ENCODE measurements around the gene SLC25A21.
A peak's percentile ranks its signal among the peaks of the same experiment; 100 is the strongest.

SLC25A21 gene

DNA sequence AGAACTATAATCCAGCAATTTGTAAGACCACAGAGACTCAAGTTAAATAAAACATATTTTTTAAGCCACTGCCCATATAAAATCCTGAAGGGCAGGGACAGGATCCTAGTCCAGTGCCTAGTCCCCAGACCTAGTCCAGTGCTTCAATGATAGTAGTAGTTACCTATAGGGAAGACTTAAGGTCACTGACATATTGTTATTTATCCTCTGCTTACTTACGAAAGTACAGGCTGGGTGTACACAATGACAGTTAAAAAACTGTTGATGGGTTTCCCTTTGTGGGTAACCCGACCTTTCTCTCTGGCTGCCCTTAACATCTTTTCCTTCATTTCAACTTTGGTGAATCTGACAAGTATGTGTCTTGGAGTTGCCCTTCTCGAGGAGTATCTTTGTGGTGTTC is 192.5 kb downstream of the SLC25A21 start:
- DNase-seq: no peak

DNA sequence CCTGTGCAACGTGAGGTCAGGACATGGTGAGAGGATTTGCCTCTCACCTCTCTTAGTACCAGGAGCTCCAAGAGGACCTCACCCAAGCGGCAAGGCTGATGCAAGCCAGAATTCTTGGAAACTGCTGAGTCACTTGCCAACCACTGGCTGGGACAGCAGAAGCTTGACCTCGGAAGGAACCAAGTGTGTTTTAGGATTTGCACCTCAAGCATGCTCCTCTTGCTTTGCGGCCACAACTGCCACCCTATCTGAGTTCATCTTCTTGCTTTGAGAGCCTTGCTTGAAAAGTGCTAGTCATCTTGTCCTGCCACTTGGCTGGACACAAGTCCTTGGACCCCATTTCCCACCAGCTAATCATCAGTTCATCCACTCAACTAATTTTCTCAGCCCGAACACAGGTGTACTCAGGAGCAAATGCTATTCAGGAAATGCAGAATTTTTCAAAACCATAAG is 195.8 kb downstream of the SLC25A21 start:
- DNase-seq: no peak

DNA sequence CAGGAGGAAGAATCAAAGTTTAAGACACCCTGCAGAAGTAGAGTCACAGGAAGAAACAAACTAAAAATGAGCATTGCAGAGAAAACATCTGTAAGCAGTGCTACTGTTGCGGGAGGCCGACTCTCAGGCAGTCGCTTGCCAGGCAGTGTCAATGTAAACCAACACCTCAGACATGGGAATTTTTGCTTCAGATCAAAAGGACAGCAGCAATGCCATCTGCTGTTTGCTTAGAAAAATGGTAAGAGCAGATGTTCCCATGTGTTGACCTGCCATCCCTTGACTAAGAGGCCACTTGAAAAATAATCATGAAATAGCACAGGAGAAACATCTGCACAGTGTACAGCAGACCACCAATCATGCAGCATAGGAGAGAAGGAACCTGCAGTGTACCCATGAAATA is 196.6 kb downstream of the SLC25A21 start:
- DNase-seq: no peak

DNA sequence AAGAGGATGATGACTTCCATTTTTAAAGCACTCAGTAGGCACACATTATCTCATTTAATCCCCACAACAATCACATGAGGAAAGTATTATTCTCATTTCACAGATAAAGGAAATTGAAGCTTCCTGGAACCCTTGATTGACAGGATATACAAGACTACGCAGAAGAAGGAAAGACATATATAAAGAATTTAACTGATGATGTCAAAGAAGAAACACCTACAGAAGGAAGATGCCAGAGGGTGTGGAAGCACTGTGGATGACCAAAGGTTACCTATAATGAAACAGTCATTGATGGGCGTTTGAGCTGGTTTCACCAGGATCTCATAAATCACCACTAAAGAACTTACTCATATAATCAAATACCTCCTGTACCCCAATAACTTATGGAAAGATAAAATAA is 197.4 kb downstream of the SLC25A21 start:
- DNase-seq: no peak

DNA sequence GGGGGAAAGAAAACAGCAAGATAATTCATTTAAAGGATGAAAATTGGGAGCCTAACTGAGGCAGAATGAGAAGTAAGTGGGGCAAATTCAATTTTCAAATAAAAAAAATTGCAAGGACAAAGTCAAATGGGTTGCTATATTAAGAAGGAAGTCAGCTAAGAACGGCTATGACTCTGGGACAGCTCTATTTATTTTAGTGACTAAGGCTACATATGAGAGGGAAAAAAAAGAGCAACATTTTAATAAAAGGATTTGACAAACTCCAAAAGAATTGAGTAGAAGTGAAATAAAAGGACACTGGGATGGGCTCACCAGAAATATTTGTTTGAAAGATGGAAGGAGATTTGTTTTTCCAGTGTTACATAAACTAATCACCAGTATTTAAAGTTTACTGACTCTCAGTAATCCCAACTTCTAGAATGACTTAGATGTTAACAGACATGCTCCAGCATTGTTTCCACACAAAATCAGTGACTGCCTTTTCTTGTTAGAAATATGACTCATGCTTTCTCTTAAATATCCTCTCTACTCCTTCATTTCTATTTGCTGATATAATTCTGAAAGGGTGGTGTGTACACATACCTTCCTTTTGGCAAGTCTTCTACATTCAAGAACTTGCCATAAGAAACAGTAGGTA is 198.5 kb downstream of the SLC25A21 start:
- DNase-seq: no peak

DNA sequence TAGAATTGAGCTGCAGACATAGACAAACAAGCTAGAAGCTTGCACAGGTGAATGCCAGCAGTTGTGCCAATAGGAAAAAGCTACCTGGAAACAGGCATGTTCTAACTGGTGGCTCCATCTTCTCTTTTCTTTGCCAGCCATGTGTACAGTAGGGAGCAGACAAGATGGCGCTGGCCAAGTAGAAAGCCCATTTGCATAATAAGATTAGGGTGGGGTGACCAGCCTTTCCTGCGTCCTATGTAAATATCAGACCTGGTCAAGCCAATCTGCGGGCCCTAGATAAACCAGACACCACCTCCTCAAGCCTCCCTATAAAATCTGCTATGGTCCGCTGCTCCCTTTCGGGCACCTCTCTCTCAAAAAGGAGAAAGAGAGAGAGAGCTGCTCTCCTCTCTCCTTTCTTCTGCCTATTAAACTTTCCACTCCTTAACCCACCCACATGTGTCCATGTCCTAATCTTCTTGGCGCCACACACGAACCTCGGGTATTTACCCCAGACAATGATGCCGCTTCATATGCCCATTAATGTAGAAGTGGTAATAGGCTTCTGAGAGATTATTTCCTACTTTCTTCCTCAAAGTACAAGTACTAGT is 201.0 kb downstream of the SLC25A21 start:
- DNase-seq: no peak

DNA sequence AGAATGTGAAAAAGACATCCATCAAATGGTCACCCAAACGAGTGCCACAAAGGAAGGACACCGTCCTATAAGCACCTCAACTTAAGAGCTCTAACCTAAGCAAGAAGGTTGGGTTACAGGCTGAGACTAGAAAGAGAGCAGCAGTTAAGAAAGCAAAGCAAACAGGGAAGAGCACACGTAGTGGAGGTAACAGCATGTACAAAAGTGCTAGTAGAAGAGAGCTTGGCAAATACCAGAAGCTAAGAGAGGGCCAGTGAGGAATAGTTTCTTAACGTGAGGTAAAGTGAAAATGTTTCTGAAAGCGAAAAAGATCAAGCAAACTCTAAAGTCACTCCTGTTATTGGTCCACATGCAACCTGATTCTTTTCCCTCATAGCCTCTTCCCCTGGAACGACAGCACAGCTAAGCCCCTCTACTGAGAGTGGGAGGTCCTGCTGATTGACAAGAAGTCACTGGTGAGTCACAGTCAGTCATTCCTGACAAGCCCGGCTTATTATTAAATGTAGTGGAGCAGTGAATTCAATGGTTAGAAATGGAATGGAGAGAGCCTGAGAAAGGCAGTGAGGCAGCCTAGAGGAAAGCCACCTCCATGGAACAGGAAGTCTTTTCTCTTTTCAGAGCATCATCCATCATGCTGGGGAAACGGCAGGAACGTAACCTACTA is 204.4 kb downstream of the SLC25A21 start:
- DNase-seq: no peak

DNA sequence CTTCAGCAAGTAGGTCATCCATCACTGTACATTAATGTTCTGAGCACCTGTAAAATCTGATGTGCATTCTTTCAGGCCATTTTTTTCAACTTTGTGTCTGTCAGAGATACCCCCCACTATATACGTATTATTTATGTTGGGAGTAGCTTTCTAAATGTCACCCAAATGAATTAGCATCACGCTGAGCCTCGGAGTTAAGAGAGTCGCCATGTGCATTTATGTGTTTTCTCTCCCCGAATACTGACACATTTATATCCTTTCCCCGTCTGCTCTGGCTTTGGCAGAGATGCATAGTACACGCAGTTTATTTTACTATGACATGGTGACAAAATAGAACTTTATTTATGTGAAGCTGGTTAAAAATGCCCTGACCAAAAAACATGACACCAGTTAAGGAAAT is 216.4 kb downstream of the SLC25A21 start:
- no peak for DNase-seq

DNA sequence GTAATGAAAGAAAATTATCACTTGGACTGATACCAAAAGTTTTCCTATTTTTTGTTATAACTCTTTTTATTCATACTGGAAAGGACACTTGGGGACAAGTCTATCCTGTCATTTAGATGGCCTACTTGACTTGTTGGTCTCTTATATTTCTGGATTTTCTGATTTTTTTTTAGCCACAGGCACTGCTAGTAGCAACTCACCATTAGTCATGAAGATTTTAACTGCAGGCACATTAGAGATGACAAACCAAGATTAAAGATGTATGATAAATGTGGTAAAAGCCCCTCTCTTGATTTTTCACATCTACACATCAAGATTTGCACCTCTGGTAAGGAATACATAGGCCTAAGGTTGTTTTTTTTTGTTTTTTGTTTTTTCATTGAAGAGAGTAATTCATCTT is 217.0 kb downstream of the SLC25A21 start:
- DNase-seq: no peak

DNA sequence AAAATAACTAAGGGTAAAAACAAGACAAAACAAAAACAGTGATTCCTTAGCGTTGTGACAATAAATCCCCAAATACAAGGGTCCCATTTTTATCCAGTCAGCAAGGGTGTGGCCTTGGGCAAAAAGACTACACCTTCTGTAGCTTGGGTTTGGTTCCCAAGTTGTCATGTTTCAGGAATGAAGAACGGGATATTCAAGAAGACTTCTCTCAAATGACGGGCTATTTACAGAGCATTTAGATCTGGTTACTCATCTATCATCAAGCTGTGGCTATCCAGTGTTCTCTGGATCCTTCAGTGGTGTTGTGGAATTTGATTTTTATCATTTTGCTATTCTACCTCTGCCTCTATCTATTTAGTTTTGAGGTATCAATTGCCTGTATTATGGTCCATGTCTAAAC is 219.7 kb downstream of the SLC25A21 start:
- no peak for DNase-seq

DNA sequence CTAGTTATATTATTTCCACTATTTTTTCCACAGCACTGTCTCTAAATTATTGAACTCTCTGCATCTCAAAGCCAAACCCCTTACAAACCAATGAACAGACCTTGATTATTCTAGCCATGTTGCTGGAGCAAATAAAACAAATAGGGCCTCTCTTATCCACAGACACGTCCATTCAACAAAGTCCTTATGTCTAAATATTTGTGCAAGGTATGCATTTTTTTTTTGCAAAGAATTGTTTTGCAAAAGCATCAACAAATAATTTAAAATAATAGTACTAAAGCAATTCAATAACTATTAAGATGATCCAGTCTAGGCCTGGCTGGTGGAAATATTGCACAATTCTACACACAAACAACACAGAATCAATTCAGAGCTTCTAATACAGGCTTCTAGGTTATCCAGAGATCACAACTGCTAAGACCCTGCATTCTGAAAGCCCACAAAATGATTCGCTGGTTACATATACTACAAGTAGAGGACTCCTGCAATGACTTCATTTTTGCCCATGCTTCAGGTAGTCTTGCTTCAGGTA is 221.0 kb downstream of the SLC25A21 start:
- no peak for DNase-seq

DNA sequence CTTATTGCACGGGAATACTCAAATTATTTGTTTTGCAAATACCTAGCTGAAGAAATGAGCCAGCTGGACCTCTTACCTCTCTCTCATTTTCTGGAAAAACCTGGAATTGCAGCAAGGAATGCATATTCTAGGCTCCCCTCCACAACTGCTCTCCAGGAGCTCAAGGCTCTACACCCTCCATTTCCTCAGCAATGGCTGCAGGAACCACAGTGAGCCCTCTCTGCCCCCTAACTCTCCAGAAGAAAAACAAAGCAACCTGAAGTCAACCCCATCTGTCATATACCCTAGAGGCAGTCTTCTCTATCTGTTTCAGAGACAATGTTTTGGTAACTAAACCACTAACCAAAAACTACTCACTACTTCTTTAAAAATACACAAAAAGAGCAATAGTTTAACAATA is 221.6 kb downstream of the SLC25A21 start:
- no peak for DNase-seq

DNA sequence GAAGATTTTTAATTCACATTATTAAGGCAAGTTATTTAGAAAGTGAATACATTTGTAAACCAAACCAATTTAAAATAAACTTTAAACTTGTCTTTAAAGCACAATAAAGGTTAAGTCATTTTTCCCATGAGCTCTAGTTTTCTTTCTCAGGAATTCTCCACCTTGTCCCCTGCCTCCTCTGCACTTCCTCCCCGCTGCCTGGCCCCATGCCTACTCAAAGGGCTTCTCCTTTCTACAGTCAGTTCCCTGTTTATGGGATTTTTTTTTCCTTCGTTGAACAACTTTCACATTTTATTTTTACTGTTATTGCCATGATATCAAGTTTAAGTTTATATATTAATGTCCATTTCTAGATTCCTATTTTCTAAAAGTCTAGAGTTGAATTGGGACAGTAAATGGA is 223.0 kb downstream of the SLC25A21 start:
- no peak for DNase-seq

DNA sequence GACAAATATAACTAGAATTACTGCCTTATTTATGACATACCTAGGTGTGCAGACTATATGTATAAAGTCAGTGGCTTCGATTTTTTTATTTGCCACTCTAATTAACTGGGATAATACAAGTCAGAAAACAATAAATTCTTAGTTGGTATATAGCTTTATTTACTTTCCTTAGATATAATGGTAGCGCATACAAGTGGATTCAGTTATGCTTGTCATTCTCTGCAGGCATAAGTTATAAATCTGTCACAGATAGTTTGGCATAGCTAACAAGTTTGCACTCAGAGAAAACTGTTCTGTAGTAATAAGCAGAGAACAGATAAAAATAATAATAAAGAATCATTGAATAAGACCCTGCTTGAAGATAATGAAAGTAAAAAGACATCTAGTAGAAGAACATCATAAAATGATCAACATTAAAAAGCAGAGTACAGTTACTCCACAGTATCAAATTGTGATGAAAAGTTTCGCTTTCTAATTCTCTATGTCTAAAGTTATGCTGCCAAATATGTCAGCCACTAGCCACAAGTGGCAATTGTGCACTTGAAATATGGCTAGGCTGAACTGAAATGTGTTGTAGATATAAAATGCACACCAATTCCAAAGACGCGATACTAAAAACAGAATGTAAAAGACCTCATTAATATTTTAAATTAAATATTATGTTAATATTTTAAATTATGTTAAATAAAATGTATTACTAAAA is 224.1 kb downstream of the SLC25A21 start:
- DNase-seq: no peak

DNA sequence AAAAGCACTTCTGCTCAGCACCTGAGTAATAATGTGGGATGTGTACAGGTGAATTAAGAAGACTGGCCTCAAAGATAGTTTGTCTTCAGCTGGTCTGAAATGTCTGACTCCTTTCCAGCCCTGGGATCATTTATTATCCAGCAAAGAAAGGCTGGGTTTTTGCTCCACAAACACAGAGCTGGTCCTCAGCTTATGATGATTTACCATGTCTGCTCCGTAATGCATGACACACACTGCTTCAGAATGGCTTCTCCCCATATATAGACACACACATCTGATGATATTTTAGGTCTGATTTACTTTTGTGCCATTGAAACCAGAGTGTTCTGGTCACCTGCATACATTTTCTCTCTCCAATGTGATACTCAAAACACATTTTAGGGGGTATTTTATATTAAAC is 225.0 kb downstream of the SLC25A21 start:
- DNase-seq: no peak

DNA sequence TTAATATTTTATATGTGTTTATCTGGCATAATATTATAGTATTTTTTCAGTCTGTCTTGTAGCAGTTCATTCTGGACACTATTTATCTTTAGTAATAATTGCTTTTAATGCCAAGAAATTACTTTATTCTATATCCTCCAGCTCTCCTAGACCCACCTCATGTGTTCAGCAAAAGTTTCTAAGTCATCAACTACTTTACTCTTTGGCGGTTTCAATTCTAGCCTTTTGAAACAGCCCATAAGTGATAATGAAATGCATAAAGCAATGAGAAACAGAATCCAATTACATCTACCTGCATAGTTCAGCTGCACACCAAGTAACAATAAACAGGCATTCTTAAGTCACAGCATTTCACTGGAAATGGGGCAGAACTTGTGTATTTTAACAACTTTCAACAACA is 225.5 kb downstream of the SLC25A21 start:
- no peak for DNase-seq

DNA sequence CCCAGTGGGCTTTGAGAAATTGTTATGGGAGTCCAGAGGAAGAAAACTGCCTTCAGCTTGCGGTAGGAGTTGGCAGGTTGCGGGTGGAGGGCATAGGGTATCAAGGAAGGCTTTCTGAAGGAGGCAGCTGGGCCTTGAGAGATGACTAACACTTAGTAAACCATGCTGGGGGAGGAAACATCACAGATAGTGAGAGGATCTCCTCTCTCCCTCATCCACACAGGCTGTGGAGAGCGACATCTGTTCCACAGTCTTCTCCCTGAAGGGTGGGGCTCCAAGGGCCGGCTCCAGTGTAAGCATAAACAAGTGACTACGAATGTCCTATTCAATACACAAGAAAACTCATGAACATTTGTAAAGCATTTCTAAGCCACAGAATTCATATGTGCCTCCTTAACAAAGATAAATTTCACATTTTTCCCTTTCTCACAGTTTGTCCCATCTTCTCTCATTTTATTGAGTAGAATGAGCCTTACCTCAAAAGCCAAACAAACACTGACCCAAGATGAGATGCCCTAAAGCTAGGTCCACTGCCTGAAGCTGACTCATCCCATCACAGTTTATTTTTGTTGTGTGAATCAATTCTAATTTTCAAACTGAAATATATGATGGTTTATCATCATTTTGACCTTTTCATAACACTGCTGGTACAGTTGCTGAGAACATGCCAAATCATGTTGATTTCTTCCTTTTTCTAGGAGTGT is 227.9 kb downstream of the SLC25A21 start:
- DNase-seq: no peak

DNA sequence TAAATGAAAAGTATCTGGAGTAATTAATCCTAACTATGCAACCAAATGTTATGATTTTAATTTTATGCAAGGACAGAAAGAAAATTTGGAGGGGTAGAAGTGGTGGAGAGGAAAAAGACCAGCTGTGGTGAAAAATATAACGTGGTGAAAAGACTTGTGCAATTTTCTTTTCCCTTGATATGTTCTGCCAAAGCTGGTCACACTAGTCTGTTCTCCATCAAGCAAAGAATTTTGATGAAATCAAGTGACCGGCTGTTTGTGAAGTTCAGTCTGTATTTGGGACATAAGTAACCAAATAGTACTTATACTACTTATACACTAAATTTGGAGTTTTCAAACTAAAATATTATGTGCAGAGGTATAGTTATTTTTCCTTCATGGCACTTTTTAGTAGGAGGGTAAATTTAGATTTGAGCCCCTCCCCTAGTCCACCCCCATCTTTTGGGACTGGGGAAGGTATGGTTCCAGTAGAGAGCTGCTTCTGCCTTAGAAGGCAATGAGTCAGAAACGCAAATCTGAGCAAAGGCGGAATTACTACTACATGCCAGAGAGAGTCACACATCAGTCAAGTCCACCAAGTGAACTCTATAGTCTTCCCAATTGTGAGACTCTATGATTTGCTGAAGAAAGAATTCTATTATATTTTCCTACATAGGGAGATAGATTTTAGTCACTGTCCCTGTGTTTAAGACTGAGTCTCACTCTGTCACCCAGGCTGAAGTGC is 229.7 kb downstream of the SLC25A21 start:
- DNase-seq: no peak

DNA sequence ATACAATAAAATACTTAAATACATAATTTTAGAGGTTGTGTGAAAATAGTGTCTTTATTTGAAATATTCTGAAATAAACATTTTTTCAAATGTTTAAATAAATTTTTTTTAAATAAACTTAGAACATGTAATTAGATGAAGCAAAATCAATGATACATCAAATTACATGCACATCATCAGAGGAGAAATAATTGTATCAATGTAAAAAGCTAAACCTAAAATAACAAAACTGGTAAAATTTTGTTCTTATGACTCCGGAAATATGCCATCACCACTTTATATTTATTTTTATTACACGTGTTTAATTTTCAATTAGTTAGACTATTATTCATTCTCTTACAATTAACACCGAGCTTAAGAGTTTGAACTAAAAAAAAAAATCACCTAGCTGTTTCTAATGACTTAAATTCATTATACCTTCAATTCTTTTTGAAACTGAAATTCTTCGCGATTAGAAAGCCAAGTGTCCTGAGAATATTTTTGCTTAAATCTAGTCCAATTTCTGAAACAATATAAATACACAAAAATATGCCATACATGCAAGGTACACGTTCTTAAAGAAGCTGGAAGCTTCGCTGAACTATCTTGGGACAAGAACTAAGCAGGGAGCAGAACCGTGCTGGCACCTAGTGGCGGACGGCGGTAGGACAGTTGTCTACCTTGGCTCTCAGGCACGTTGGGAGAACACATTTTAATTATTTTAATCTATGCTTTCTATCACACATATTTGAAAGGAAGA is 230.5 kb downstream of the SLC25A21 start:
- peak; percentile 14 for DNase-seq

DNA sequence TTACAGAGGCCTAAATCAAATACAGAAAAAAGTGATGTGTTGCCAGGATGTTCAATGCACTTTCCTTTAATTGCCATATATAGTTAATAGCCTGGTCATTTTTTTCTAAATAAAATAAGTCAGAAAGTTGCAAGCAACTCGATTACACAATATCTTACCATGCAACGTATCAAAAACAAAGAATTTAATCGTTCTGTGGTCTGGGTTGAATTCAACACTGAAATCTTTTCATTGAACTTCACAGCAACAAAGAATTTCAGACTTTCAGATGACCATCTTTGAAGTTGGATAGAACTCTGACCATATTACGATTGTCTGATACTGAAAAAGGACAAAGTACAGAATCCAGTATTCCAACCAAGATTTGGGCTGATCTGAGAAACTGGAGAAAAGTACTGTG is 231.9 kb downstream of the SLC25A21 start:
- DNase-seq: no peak

DNA sequence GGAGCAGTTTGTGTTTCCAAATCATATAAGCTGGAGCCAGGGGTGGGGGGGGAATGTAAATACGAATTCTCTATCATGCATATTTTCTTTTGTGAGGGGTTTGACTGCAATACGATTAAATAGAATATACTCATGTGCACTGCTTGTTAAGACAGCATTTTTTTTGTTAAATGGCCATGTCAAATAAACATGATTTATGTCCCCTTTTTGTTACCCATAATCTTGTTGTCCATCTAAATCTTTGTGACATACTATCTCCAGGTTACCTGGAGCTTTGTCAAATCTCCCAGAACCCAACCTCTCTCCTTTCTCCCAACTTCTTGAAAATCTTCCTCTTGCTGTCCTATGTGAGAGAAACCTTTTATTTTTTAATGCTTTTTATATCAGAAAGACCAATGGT is 233.1 kb downstream of the SLC25A21 start:
- no peak for DNase-seq

DNA sequence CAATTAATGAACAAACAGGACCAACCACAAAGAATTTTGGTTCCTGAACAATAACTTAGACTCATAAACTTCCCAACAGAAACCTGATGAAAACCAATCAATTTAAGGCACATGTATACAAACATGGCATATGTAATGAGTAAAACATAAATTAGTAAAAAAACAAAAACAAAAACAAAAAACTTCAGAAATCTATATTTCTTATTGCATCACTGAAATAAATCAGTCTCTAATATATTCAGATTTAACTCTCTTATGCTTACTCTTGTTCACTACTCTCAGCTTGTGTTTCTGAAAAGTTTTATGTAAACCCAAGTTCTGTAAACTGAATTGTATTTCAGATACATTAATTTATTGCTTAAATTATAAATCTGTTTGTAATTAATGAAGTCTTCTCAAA is 233.7 kb downstream of the SLC25A21 start:
- no peak for DNase-seq
